Fibroblast of skin of left biceps (primary cell): ENCODE data around the gene NAB2.
A peak's percentile ranks its signal among the peaks of the same experiment; 100 is the strongest.
"Not testable (repeated sequence)": the region's sequence is repeated elsewhere in the genome, so short reads cannot be mapped to it uniquely, and the experiment has no call there.

ENCODE experiments used
- DNase-seq, 2 experiments: peaks; one replicate each; pipeline ENCODE4 v3.0.0-alpha.2; 2013; ENCODE audit warnings: low read depth in 2 of 2

The NAB2 gene

DNA sequence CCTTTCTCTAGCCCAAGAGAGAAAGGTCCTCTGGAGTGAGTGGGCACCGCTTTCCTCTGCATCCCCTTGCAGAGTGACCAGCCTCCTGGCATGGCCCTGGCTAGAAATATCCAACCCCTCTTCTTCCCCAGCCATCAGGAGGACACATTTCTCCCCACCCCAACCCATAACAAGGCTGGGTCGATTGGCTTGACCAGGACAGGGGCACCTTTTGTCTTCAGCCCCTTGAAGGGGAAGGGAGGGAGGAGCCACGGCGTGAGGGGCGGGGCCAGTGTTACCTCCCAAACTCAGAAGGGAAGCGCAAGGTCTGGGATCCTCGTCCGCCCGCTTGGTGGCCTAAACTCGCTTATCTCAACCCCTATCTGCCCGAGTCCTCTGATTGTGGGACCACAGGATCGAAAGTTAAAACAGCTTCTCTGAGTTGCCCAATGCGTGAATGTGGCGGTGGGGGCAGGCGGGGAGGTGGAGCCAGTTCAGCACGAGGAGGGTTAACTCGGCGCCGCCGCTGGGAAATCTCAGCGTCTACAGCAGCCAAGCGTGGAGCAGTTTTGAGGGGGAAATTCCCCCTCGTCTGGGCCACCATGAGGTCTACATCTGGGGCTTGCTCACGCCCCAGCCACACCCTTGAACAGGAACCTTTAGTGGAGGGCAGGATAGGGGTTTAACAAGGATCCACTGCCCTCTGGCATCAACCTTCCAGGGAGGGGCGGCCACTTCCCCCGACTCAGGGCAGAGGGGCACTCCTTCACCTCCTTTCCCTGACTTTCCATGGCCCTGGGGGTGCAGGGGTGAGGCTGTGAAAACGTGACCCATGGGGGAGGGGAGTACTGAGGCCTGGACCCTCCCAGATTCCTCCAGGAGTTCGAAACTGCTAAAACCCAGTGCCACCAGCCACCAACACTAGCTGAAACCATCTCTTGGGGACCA, 21.5 kb downstream of the NAB2 start:
- DNase-seq = no peak

DNA sequence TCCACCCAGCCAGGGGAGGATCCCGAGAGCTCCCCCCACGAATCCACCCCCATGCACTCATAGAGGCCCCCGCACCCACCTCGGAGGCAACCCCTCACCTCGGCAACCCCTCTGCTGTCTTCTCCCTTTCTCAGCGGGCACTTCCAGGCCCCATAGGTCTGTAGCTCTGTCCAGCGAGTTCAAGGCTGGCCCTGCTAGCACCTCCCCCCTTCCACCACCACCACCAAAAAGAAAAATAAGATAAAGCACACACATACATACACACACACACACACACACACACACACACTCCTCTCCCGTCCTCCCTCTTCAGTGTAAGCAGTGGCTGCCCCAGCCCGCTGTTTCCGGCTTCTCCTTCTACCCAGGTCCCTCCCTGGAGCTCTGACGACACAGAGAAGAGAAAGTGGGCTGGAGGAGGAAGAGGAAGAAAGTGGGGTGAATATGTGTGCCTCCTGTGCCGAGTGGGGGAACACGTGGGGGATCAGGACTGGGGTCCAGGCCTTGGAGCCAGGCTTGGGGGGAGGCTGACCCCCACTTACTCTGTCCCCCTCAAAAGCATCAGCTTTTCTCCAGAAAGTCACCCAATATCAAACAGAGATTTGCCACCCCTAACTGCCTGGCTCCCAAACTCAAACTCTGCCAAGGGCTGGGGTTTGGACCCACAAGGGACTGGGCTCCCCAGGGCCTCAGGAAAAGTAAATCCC, 22.3 kb downstream of the NAB2 start, which contains the start of gene STAT6:
Gene STAT6, minus strand, starts transcription at position 332 of the 704 bp plus-strand sequence. CDS start 3,084 bp downstream, outside the sequence.
- peak in 1 of 2 experiments; percentile 65 for DNase-seq

DNA sequence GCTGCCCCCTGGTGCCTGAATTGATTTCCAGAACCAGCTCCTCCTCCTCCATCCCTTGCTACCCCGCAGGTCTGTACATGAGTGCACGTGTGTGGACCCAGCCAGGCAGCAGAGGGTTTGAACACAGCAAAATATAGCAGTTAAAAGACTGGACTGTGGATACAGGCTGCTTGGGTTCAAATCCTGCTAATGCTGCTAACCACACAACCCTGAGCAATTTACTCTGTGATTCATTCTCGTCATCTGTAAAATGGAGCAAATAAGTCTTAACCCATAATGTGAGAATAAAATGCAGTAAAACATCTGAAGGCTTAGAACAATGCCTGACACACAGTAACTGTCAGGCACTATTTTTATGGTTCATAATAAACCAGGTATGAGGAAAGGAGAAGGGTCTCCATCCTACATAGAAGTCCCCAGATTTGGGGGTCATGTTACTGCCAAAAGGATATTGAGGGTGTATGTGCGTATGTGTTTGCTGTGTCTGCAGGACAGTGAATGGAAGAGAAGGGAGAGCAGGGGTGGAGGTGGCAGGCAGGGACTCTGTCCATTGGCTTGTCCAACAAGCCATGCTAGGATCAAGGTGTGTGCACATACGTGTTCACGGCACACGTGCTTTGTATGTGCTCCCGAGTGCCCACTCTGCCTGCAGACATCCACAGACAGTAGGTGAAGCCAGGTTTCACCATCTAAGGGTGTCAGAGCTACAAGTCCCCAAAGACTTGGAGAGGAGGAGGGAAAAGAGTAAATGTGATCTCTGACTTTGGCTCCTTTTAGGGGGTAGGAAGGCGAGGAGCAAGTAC, 23.8 kb downstream of the NAB2 start:
- DNase-seq = no peak

DNA sequence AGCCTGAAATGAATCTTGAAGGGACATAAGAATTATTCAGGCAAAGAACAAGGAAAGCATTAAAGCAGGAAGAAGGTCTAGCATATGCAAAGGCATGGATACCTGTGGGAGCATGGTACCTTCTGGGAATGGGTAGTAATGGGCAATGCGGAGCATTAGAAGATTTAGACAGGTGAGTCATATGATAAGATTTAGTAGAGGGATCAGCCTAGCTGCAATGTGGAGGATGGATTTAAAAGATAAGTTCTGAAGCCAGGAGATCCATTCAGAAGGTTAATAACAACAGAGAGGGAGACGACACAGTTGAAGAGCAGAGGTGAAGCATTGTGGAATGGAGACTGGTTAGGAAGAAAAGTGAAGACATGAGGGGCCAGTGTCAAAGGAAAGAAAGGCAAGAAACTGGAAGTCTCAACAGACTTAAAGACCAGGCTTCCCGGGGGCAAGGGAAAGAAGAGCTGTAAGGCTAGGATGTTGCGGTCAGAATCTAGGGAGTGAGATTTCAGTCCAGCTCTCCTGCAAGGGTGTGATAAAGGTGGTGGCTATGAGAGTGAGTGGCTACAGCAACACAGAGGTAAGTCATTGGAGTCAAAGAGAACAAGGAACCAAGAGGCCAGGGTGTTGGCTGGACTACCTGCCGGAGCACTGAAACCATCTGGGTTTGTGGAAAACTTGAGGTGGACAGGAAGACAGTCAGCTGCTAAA, 27.8 kb downstream of the NAB2 start:
- no peak for DNase-seq

DNA sequence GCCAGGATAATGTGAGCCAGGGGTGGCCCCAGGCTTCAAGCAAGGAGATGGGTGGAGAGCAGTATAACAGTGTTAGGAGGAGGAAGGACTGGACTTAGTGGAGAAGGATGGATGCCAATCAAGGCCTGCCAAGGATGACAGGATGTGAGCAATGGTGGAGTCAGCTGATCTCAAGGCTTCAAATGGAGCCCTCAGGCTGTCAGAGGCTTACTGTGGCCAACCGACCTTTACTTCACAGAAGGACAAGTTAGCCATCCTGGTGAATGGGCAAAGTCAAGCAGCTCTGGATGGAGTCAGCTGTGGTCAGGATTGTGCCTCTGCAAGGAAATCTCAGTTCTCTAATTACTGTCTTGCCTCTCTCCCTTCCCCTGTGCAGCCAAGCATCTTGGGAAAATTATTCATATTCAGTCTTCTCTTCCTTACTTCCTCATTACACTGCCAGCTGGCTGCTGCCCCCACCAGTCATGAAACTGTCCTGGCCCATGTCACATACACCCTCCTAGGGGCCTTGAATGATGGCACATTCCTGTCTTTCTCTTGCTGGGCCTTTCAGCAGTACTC, 29.9 kb downstream of the NAB2 start:
- no peak for DNase-seq

DNA sequence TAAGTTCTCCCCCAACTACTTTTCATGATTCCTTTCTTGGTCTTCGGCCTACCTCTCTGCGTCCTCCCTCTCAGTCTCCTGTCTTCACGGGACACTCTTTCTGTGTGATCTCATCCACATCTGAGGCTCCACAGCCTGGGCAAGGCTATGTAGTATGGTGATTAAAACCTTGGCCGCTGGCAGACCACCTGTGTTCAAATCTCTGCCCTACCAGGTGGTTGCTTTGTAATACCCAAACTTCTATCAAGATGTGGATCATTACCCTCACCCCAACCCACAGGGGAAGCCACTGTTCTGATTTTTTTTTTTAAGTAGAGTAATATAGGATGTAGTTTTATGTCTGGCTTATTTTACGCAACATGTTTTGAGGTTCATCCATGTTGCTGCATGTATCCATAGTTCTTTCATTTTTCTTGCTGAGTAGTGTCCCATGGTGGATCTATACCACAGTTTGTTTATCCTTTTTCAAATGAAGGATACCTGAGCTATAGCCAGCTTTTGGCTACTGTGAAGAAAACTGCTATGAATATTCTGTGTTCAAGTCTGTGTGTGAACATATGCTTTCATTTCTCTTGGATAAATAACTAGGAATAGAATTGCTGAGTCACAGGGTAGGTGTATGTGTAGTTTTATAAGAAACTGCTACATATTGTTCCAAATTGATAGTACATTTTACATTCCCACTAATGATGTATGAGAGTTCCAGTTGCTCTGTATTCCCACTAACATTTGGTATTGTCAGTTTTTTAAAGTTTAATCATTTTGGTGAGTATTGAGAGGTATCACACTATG, 30.6 kb downstream of the NAB2 start:
- no peak for DNase-seq

DNA sequence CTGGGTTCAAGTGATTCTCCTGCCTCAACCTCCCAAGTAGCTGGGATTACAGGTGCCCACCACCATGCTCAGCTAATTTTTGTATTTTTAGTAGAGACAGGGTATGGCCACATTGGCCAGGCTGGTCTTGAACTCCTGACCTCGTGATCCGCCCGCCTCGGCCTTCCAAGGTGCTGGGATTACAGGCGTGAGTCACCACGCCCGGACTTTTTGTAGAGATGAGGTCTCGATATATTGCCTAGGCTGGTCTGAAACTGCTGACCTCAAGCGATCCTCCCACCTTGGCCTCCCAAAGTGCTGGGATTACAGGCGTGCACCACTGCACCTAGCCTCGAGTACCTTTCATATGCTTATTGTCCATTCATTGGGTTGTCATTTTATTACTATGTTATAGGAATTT, 31.8 kb downstream of the NAB2 start:
- not testable (repeated sequence) for DNase-seq

DNA sequence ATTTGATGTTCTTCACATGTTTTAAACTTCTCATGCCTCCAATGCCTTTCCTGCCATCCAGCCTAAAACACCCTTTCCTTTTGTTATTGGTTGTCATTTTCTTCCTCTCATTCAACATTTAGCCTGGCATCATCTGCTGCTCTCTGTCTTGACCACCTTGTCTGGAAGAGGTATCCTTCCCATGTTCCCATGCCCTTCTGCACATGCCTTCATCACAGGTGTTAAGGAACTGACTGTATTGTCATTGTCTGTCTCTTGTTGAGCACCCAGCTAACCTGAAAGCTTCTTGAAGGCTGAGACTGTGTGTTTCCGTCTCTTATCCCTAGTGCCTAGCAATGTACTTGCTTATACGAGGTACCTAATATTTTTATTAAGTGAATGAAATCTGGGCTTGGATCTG, 34.9 kb downstream of the NAB2 start:
- DNase-seq = no peak

DNA sequence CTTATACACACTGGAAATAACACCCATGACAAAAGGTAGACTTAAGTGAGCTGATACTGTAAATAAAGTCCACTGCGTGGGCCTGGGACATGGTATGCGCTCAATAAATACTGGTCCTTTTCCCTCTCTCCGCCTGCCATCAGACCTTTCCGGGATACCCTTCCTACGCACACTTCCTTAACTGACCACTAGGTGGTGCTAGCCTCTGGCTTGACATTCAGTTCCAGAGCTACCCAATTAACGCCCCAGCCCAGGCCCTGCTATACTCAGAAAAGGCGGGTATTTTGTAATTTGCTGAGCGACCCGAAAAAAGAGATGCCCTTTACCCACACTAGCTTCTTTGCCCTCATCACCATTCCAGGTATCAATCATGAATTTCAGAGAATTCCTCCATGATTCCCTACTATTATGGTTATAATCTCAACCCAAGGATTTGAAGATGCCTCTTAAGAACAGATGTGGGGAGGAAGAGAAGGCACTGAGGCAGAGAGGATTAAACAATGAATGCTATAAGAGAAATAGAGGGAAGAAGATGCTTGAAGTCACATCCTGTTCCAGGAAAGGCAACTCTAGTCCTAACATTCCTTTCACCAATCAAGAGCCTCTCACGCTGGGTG, 35.5 kb downstream of the NAB2 start:
- no peak for DNase-seq

DNA sequence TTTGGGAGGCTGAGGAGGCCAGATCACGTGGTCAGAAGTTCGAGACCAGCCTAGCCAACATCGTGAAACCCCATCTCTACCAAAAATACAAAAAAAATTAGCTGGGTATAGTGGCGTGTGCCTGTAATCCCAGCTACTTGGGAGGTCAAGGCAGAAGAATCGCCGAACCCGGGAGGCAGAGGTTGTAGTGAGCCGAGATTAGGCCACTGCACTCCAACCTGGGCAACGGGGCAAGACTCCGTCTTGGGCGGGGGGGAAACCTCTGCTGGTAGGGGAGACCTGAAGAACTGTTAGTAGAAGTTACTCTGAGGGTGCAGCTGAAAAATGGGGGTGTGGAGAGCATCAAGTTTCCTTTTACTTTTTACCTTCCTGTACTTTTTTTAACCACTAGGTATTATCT, 37.1 kb downstream of the NAB2 start:
- no peak for DNase-seq

DNA sequence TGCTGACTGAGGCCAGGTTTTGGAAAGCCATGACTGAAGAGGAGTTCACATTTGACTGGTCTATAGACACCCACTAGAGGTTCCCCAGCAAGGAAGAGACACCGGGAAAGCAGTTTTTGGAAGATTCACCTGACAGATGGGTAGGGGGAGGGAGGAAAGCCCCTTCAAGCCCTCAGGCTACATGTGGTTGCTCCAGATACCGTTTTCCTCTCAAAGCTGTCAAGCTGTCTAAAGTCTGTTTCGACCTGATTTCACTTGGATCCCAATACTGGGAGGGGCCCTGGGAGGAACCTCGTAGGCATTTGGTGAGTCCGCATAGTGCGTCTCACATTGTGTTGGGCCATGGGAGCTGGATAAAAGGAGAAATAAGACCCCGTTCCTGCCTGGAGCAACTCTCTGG, 37.6 kb downstream of the NAB2 start:
- no peak for DNase-seq

DNA sequence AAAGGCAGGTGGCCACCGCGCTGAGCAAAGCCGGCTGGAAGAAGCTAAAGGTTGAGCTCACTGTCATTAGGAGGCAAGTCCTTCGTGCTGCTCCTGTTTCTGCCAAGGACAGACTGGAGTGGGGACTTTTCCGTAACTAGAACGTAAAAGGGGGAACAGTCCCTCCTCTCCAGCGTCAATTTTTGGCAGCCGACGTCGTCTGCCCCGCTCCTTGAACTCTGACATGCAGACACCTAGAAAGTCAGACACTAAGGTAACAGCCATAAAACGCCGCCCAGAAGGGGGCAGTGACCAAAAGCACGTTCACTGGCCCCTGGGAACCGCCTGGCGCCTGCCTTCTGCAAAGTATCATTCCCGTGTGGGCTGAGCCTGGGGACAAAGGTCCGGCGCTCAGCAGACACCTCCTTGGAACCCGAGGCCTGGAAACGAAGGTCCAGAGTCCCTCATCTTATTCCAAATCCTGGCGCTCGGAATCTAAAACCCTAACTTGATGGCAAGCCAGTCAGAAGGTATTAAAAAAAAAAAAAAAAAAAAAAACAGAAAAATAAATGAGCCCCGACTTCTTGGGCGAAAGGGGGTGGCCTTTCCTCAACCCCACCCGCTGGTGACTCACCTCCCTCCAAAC, 38.3 kb downstream of the NAB2 start:
- no peak for DNase-seq

DNA sequence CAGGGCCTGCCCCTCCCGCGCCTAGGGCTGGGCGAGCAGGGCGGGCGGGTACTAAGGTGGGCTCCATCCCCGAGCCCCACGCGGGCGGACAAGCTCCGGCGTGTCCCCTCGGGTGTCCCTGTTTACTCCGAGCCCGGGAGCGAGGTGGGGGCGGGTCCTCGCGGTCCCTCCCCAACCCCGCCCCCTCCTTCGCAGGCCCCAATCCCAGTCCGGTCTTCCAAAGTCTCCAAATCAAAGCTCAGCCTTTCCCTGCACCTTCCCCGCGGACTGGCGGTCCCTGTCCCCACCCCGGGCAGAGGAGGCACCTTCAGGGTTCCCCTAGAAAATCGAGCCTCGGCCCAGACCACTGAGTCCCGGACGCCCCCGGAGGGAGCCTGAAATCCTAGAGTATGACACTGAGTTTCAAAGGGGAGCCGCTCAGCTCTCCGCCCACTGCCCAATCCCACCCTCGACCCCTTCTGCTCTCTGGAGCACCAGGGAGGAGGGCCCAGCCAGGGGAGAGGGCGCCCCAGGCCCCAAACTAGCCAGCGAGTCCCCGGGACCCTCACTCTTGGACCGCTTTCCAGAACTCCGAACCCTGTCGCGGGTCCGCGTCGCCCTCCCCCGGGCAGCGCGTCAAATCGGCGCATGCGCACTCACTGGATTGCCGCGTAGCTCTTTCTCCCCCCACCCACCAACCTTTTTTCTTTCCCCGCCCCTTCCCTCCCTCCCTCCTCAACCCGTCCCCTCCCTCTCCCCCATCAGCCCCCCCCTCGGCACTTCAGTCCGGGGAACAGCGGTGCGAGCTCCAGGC, 39.0 kb downstream of the NAB2 start, which contains the start of gene LRP1:
Gene LRP1, plus strand, starts transcription at position 758 of the 793 bp plus-strand sequence. CDS start 482 bp downstream, outside the sequence.
- no peak for DNase-seq

DNA sequence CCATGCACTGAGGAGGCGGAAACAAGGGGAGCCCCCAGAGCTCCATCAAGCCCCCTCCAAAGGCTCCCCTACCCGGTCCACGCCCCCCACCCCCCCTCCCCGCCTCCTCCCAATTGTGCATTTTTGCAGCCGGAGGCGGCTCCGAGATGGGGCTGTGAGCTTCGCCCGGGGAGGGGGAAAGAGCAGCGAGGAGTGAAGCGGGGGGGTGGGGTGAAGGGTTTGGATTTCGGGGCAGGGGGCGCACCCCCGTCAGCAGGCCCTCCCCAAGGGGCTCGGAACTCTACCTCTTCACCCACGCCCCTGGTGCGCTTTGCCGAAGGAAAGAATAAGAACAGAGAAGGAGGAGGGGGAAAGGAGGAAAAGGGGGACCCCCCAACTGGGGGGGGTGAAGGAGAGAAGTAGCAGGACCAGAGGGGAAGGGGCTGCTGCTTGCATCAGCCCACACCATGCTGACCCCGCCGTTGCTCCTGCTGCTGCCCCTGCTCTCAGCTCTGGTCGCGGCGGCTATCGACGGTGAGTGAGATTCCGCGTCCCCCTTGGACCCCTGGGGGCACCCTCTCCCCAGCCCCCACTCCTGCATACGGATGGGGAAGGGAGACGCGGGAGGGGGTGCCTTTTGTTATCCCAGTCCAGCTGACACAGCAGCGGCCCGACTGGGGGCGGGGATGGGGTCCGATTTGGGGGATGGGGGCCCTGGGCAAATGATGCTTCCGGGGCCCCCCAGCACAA, 39.8 kb downstream of the NAB2 start:
- DNase-seq = no peak

DNA sequence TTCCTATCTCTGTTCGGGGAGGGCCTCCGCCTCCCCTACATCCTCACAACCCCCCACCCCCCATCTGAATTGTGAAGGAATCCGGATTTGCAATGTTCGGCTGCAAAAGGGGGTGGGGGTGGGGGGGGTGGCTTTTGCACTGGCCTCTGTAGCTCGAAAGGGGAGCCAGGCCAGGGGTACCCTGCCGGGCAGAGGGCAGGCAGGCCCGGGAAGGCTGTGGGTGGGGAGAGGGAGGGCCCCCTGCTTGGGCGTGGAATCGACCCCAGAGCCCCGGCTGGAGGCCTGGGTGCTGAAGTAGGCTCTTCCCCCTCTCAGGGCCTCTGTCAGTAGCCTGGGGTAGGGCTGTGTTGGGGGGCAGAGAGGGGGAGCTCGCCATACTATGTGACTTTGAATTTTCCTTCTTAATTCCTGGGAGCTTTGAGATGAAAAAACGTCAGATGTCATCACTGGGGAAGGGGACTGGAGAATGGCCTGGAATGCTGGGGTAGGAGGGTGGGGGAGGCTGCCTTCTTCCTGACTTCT, 40.5 kb downstream of the NAB2 start:
- DNase-seq = no peak

DNA sequence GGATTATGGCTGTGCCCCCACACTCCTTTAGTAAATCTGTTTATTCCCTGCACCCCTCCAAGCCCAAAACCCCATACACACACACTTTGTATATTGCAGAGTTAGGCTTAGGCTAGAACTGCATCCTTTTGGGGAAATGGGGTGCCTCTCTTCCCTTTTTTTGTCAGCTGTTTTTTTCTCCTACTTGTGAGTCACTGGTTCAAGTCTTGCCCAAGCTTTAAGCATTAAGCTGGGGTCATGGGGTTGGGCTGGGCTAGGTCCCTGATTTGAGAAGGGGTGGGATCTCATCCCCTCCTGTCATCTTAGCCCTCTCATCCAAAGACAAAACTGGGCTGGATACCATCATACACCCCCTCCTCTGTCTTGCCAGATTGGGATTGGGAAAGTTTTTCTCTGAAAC, 41.0 kb downstream of the NAB2 start:
- DNase-seq = no peak

DNA sequence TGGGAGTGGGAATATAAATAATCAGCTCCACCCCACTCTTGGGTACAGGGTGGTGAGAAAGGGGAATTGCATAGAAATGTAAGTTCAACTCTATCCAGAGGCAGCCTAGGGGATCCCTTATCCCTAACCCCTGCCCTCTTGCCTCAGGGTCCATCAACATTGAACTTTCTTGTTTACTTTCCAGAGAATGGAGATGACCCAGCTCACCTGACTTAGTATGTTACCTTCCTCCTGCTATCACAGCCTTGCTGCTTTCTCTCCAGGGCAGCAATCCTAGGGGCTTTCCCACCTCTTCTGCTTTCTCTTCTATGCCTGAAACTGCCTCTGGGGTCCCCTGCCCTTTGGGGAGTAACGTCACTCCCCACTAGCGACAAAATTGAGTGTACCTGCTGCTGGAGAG, 42.0 kb downstream of the NAB2 start:
- DNase-seq = no peak
